ENCODE results near the gene PAWR.

- TF ChIP-seq, protein P1, sequence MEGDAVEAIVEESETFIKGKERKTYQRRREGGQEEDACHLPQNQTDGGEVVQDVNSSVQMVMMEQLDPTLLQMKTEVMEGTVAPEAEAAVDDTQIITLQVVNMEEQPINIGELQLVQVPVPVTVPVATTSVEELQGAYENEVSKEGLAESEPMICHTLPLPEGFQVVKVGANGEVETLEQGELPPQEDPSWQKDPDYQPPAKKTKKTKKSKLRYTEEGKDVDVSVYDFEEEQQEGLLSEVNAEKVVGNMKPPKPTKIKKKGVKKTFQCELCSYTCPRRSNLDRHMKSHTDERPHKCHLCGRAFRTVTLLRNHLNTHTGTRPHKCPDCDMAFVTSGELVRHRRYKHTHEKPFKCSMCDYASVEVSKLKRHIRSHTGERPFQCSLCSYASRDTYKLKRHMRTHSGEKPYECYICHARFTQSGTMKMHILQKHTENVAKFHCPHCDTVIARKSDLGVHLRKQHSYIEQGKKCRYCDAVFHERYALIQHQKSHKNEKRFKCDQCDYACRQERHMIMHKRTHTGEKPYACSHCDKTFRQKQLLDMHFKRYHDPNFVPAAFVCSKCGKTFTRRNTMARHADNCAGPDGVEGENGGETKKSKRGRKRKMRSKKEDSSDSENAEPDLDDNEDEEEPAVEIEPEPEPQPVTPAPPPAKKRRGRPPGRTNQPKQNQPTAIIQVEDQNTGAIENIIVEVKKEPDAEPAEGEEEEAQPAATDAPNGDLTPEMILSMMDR (IDR thresholded peaks at IDR 0.05) = no peak
- no peak for TF ChIP-seq POLR2A (IDR thresholded peaks at IDR 0.05)
These were observed 133.0 kb downstream of the PAWR start for GRCh38 chr12:79557690-79558315.

All from Peyer's patch (tissue), 4 donors.